NT2/D1 (cell line): ENCODE measurements around the gene CPT2.

Source experiments
- SUZ12 ChIP-seq: IDR thresholded peaks from 2 replicates; pipeline ENCODE4 v1.6.1; 2011; ENCODE audit not compliant: insufficient read length, insufficient read depth; ENCODE audit errors: extremely low read depth
- YY1 ChIP-seq: IDR thresholded peaks from 2 replicates; pipeline ENCODE4 v1.6.1; 2011; ENCODE audit not compliant: insufficient read length, insufficient read depth
- ZNF274 ChIP-seq: IDR thresholded peaks from 2 replicates; pipeline ENCODE4 v1.6.1; 2011; ENCODE audit warnings: mild to moderate bottlenecking, low read depth, low read length

- TF ChIP-seq YY1 (no peak), ZNF274 (no peak), SUZ12 (no peak)
These were observed 35.7 kb upstream of the CPT2 start for GRCh38 chr1:53160924-53161378.
